Smooth muscle cell (in vitro differentiated cells): ENCODE measurements around the gene BPIFB2. TPM values are rescaled to one million over a fixed set of nuclear protein-coding genes. Genes with fewer than 3 reads are reported as not detected.

ENCODE experiments used
- DNase-seq: peaks from one replicate; lab custom pipeline; 2025; ENCODE audit not compliant: unreplicated experiment; lab: John Stamatoyannopoulos, UW
- H2AFZ ChIP-seq: fragments of 200-600 bp; sonication (generic); 2 replicates; pipeline ENCODE4 v1.6.0; 2016; ENCODE audit warnings: antibody characterized with exemption, low read depth, mild to moderate bottlenecking
- H3F3A ChIP-seq: fragments of 200-600 bp; sonication (generic); 2 replicates; pipeline ENCODE4 v1.6.0; 2017; ENCODE audit warnings: antibody characterized with exemption, low read depth
- H3K27ac ChIP-seq: fragments of 200-600 bp; sonication (generic); 2 replicates; pipeline ENCODE4 v1.5.1; 2016; ENCODE audit warnings: low read depth, mild to moderate bottlenecking
- H3K27me3 ChIP-seq: fragments of 200-600 bp; sonication (generic); 2 replicates; pipeline ENCODE4 v1.6.1; 2016; ENCODE audit warnings: low read depth, mild to moderate bottlenecking
- H3K36me3 ChIP-seq: fragments of 200-600 bp; sonication (generic); 2 replicates; pipeline ENCODE4 v1.5.1; 2016; ENCODE audit warnings: low read depth
- H3K4me1 ChIP-seq: fragments of 200-600 bp; sonication (generic); 2 replicates; pipeline ENCODE4 v1.5.1; 2016; ENCODE audit warnings: low read depth
- H3K4me2 ChIP-seq: fragments of 200-600 bp; sonication (generic); 2 replicates; pipeline ENCODE4 v1.6.0; 2016; ENCODE audit warnings: mild to moderate bottlenecking
- H3K4me3 ChIP-seq: fragments of 200-600 bp; sonication (generic); 2 replicates; pipeline ENCODE4 v1.5.1; 2016; ENCODE audit warnings: mild to moderate bottlenecking
- H3K79me2 ChIP-seq: fragments of 200-600 bp; sonication (generic); 2 replicates; pipeline ENCODE4 v1.6.0; 2016; ENCODE audit warnings: low read depth, mild to moderate bottlenecking
- H3K9ac ChIP-seq: fragments of 200-600 bp; sonication (generic); 2 replicates; pipeline ENCODE4 v1.6.0; 2016; ENCODE audit warnings: low read depth
- H3K9me3 ChIP-seq: fragments of 200-600 bp; sonication (generic); replicated peaks from 2 replicates; pipeline ENCODE4 v1.5.1; 2016; ENCODE audit warnings: low read depth
- H4K20me1 ChIP-seq: fragments of 200-600 bp; sonication (generic); 2 replicates; pipeline ENCODE4 v1.6.0; 2016; ENCODE audit warnings: low read depth
- WGBS: methylation state at CpG from one replicate; pipeline ENCODE4 v1.1.7; 2016; ENCODE audit warnings: low lambda C conversion rate; 5-methylcytosine and 5-hydroxymethylcytosine counted together
- polyA plus RNA-seq: library from polyadenylated mRNA; unstranded; fragments of >200 nt; fragmentation: Nextera tagmentation; extraction: Ambion mirVana; gene quantifications from 2 replicates; pipeline ENCODE4 v1.2.1, GENCODE V29; 2016
- total RNA-seq: library from RNA; depleted of rRNA; stranded (reverse); fragments of >200 nt; gene quantifications from 2 replicates; pipeline ENCODE4 v1.2.3, GENCODE V29; 2014
- TF ChIP-seq, protein P1 (sequence below): fragments of 200-600 bp; sonication (generic); IDR thresholded peaks from 2 replicates; pipeline ENCODE4 v1.5.1; 2017; ENCODE audit warnings: borderline replicate concordance, mild to moderate bottlenecking, antibody characterized with exemption; ENCODE audit not compliant: insufficient read depth, poor library complexity, severe bottlenecking

The BPIFB2 gene
- total and polyA plus RNA-seq, 2 experiments from 2014 or later, result not detected

DNA sequence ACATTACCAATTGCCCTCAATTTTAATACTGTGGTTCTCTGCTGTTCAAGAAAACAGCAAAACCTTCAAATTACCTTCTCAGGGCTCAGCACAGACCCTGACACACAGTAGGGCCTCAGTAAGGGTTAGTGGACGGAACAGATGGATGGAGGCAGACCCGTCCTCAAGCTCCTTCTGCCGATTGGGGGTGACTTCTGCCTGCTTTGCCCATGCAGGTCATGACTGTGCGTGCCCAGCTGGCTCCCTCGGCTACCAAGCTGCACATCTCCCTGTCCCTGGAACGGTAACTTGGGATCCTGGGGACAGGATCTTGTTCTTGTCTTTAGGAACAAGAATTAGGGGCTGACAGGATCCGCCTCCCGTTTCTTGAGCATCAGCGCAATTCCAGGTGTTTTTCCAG lies 62.2 kb downstream of the BPIFB2 start:
- Histone ChIP-seq H3K36me3 (no peaks in the 10 kb centered on the region), H3K27ac (no peak overlapping the region), H4K20me1 (no peaks in the 10 kb centered on the region), H3K4me1 (no peaks in the 10 kb centered on the region), H3K9ac (no peak overlapping the region), H3K27me3 (peaks cover 5% of the 10 kb centered on the region), H3K4me2 (no peak overlapping the region), H3K79me2 (no peaks in the 10 kb centered on the region), H3F3A (no peaks in the 10 kb centered on the region), H3K4me3 (no peak overlapping the region), H2AFZ (no peak overlapping the region), H3K9me3 (no peaks in the 10 kb centered on the region)
- WGBS, result 92% methylated on average over 9 of the region's 9 CpGs
- TF ChIP-seq, protein P1, sequence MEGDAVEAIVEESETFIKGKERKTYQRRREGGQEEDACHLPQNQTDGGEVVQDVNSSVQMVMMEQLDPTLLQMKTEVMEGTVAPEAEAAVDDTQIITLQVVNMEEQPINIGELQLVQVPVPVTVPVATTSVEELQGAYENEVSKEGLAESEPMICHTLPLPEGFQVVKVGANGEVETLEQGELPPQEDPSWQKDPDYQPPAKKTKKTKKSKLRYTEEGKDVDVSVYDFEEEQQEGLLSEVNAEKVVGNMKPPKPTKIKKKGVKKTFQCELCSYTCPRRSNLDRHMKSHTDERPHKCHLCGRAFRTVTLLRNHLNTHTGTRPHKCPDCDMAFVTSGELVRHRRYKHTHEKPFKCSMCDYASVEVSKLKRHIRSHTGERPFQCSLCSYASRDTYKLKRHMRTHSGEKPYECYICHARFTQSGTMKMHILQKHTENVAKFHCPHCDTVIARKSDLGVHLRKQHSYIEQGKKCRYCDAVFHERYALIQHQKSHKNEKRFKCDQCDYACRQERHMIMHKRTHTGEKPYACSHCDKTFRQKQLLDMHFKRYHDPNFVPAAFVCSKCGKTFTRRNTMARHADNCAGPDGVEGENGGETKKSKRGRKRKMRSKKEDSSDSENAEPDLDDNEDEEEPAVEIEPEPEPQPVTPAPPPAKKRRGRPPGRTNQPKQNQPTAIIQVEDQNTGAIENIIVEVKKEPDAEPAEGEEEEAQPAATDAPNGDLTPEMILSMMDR, result no peak
- no peak for DNase-seq

- Histone ChIP-seq H3F3A (no peaks in the 10 kb centered on the region), H2AFZ (no peak overlapping the region), H3K4me2 (no peak overlapping the region), H3K4me3 (no peak overlapping the region), H3K4me1 (no peaks in the 10 kb centered on the region), H3K27me3 (peaks cover 5% of the 10 kb centered on the region), H4K20me1 (no peaks in the 10 kb centered on the region), H3K27ac (no peak overlapping the region), H3K9ac (no peak overlapping the region), H3K36me3 (no peaks in the 10 kb centered on the region), H3K9me3 (no peaks in the 10 kb centered on the region), H3K79me2 (no peaks in the 10 kb centered on the region)
- DNase-seq, result no peak
- WGBS, result 91% methylated on average over 19 of the region's 19 CpGs
- TF ChIP-seq, protein P1, result no peak
Observed at GRCh38 chr20:33070111-33071053, 62.9 kb downstream of the BPIFB2 start.

- WGBS, result 98% methylated on average over 5 of the region's 5 CpGs
- Histone ChIP-seq H4K20me1 (no peaks in the 10 kb centered on the region), H3K27me3 (peaks cover 5% of the 10 kb centered on the region), H3K4me2 (no peak overlapping the region), H3K36me3 (no peaks in the 10 kb centered on the region), H3K9ac (no peak overlapping the region), H3K79me2 (no peaks in the 10 kb centered on the region), H3K4me3 (no peak overlapping the region), H2AFZ (no peak overlapping the region), H3F3A (no peaks in the 10 kb centered on the region), H3K9me3 (no peaks in the 10 kb centered on the region), H3K27ac (no peak overlapping the region), H3K4me1 (no peaks in the 10 kb centered on the region)
- DNase-seq, result no peak
- TF ChIP-seq, protein P1, result no peak
Observed at GRCh38 chr20:33071198-33071597, 63.7 kb downstream of the BPIFB2 start.
